Stimulated activated effector memory CD8-positive, alpha-beta T cell treated with anti-CD3 and anti-CD28 coated beads, Interleukin-12 subunit alpha, Interleukin-12 subunit beta, amount 100 ng/mL, for 72 hours (primary cell): ENCODE measurements around the gene ABR.
A peak's percentile ranks its signal among the peaks of the same experiment; 100 is the strongest.

Source experiments
- ATAC-seq: fragments of 150-1000 bp; cut with Tn5 transposase; 2 replicates; pipeline ENCODE4 v1.10.0; 2021
- DNase-seq, 2 donors: peaks; one replicate each; pipeline ENCODE4 v3.0.0; 2021 to 2022; ENCODE audit warnings: low spot score in 2 of 2
- H3K27ac Mint-ChIP-seq: one replicate; pipeline ENCODE4 v1.8.0; 2022; ENCODE audit warnings: mild to moderate bottlenecking, mixed read lengths
- H3K36me3 Mint-ChIP-seq: one replicate; pipeline ENCODE4 v1.8.0; 2022; ENCODE audit warnings: mild to moderate bottlenecking, mixed read lengths
- H3K4me1 Mint-ChIP-seq: one replicate; pipeline ENCODE4 v1.8.0; 2022; ENCODE audit warnings: mixed read lengths
- H3K4me3 Mint-ChIP-seq: one replicate; pipeline ENCODE4 v1.8.0; 2022; ENCODE audit warnings: mild to moderate bottlenecking, mixed read lengths
- H3K9me3 Mint-ChIP-seq: one replicate; pipeline ENCODE4 v1.8.0; 2022; ENCODE audit warnings: mixed read lengths

ABR gene

DNA sequence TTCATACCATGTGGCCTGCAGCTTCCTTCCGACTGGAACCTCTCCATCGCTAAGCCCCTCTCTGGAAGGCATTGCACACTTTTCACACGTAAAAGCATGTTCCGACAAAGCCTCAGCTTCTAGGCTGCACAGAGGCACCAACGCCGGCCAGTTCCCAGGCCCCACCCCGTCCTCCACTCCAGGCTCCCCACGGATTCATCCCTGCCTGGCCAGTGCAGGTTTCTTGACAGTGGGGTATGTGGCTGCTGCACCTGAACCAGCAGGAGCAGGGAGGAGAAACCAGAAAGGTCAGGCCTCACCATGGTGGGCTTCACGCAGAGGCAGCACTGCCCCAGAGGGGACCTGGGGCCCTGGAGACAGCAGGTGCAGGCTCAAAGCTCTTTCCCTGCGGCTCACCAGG lies 168.6 kb downstream of the ABR start:
- DNase-seq (no peak), ATAC-seq (no peak)
- H3K4me3 Mint-ChIP-seq, result no peak overlapping the region
- H3K36me3 Mint-ChIP-seq, result peaks cover 48% of the 10 kb centered on the region
- H3K4me1 Mint-ChIP-seq, result no peaks in the 10 kb centered on the region
- H3K9me3 Mint-ChIP-seq, result no peaks in the 10 kb centered on the region
- H3K27ac Mint-ChIP-seq, result no peak overlapping the region

- H3K4me3 Mint-ChIP-seq, result no peak overlapping the region
- no peak for DNase-seq
Observed at GRCh38 chr17:1010586-1010985, 169.2 kb downstream of the ABR start.

GRCh38 chr17:1010086-1010450 lies 169.7 kb downstream of the ABR start:
- Mint-ChIP-seq H3K36me3 (peaks cover 59% of the 10 kb centered on the region), H3K4me1 (peaks cover 6% of the 10 kb centered on the region), H3K27ac (no peak overlapping the region), H3K9me3 (no peaks in the 10 kb centered on the region), H3K4me3 (no peak overlapping the region)
- no peak for ATAC-seq
- no peak for DNase-seq

More at GRCh38 chr17:1010586-1010985, 169.2 kb downstream of the ABR start:
- no peak overlapping the region for H3K27ac Mint-ChIP-seq
- H3K9me3 Mint-ChIP-seq, result no peaks in the 10 kb centered on the region
- peaks cover under 1% of the 10 kb centered on the region for H3K4me1 Mint-ChIP-seq
- peaks cover 54% of the 10 kb centered on the region for H3K36me3 Mint-ChIP-seq
- no peak for ATAC-seq

- Mint-ChIP-seq H3K4me3 (no peak overlapping the region), H3K36me3 (peaks cover 64% of the 10 kb centered on the region)
Observed at GRCh38 chr17:1009229-1010085, 170.3 kb downstream of the ABR start.

GRCh38 chr17:1008008-1008761 lies 171.6 kb downstream of the ABR start:
- ATAC-seq (no peak), DNase-seq (no peak)
- Mint-ChIP-seq H3K9me3 (no peaks in the 10 kb centered on the region), H3K36me3 (peaks cover 73% of the 10 kb centered on the region), H3K27ac (peak overlapping the region; percentile 29), H3K4me3 (no peak overlapping the region), H3K4me1 (peaks cover 8% of the 10 kb centered on the region)

More at GRCh38 chr17:1009229-1010085, 170.3 kb downstream of the ABR start:
- ATAC-seq (no peak), DNase-seq (no peak)
- peaks cover 8% of the 10 kb centered on the region for H3K4me1 Mint-ChIP-seq
- H3K27ac Mint-ChIP-seq, result no peak overlapping the region
- H3K9me3 Mint-ChIP-seq, result no peaks in the 10 kb centered on the region

GRCh38 chr17:1007310-1008007 lies 172.3 kb downstream of the ABR start:
- H3K4me1 Mint-ChIP-seq, result peaks cover 15% of the 10 kb centered on the region
- peaks cover 81% of the 10 kb centered on the region for H3K36me3 Mint-ChIP-seq
- no peak overlapping the region for H3K4me3 Mint-ChIP-seq
- no peak for DNase-seq
- no peaks in the 10 kb centered on the region for H3K9me3 Mint-ChIP-seq
- H3K27ac Mint-ChIP-seq, result peak overlapping the region; percentile 29
- no peak for ATAC-seq

DNA sequence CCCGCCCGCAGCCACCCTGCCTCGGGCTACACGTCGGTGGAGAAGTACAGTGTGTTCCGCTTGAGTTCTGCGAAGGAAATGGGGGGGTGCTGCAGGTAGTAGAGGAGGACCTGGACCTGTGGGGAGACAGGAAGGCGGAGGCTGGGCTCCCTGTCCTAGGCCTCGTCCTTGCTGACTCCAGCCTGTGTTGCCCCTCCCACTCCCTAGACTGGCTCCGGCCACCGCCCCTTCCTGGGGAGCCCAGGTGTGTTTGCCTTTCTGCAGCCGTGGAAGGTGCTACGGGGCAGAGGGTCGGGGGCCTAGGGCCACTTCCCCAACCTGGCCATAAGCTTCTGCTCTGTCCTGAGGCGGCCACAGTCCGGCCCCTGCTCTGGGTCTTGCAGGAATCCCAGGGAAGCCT lies 173.7 kb downstream of the ABR start:
- Mint-ChIP-seq H3K9me3 (no peaks in the 10 kb centered on the region), H3K4me1 (peaks cover 20% of the 10 kb centered on the region), H3K4me3 (no peak overlapping the region), H3K27ac (no peak overlapping the region), H3K36me3 (peaks cover 81% of the 10 kb centered on the region)
- ATAC-seq (no peak), DNase-seq (no peak)

GRCh38 chr17:1005361-1005946 lies 174.3 kb downstream of the ABR start:
- Mint-ChIP-seq H3K27ac (no peak overlapping the region), H3K4me1 (peaks cover 20% of the 10 kb centered on the region), H3K4me3 (no peak overlapping the region), H3K36me3 (peaks cover 85% of the 10 kb centered on the region), H3K9me3 (no peaks in the 10 kb centered on the region)
- DNase-seq (no peak), ATAC-seq (no peak)

GRCh38 chr17:1004769-1005295 lies 174.9 kb downstream of the ABR start:
- Mint-ChIP-seq H3K4me3 (no peak overlapping the region), H3K36me3 (peaks cover 85% of the 10 kb centered on the region), H3K27ac (no peak overlapping the region), H3K9me3 (no peaks in the 10 kb centered on the region), H3K4me1 (peaks cover 20% of the 10 kb centered on the region)
- no peak for DNase-seq
- no peak for ATAC-seq

GRCh38 chr17:1003972-1004768 lies 175.6 kb downstream of the ABR start:
- peaks cover 87% of the 10 kb centered on the region for H3K36me3 Mint-ChIP-seq
- no peaks in the 10 kb centered on the region for H3K9me3 Mint-ChIP-seq
- peak overlapping the region; percentile 68 for H3K27ac Mint-ChIP-seq
- no peak overlapping the region for H3K4me3 Mint-ChIP-seq
- ATAC-seq (no peak), DNase-seq (no peak)
- peaks cover 25% of the 10 kb centered on the region for H3K4me1 Mint-ChIP-seq

- ATAC-seq, result no peak
- H3K9me3 Mint-ChIP-seq, result no peaks in the 10 kb centered on the region
- DNase-seq, result no peak
- no peak overlapping the region for H3K4me3 Mint-ChIP-seq
- peak overlapping the region; percentile 68 for H3K27ac Mint-ChIP-seq
- H3K36me3 Mint-ChIP-seq, result peaks cover 86% of the 10 kb centered on the region
- peaks cover 30% of the 10 kb centered on the region for H3K4me1 Mint-ChIP-seq
Observed at GRCh38 chr17:1003633-1003971, 176.2 kb downstream of the ABR start.

DNA sequence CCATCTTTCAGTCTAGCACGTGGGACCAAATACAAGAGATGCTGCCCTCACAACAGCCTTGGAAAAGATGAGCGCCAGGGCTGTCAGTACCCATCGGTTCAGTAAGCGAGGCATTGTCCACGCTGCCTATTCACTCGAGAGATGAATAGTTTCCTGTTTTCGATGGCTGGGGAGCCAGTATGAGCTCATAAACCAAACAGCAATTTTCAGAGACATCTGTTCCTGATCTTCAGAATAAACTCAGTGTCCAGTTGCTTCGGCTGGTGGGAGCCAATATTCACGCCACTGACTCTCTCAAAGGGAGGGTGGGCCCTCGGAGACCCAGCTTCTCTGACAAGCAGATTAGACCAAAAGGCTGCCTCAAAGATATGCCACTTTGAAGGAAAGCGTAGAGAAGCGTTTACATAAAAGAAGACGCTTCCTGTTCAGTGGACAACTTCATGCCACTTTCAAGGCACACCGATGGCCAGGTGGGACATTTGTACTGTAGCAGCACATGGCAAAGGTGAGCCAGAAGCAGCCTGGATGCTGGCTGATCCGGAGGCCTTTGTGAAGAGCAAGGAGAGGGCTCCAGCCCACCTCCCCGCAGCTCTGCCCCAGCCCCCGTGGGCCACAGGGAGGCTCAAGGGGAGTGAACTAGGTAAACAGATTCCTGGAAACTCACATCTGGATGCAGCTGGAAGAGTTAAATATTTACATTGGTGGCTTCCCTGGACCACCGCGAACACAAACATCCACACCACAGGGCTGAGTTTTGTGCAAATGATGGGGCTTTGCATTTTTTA lies 176.8 kb downstream of the ABR start:
- Mint-ChIP-seq H3K4me1 (peaks cover 36% of the 10 kb centered on the region), H3K27ac (peak overlapping the region; percentile 68), H3K9me3 (no peaks in the 10 kb centered on the region), H3K4me3 (no peak overlapping the region), H3K36me3 (peaks cover 79% of the 10 kb centered on the region)
- no peak for ATAC-seq
- DNase-seq, result no peak

DNA sequence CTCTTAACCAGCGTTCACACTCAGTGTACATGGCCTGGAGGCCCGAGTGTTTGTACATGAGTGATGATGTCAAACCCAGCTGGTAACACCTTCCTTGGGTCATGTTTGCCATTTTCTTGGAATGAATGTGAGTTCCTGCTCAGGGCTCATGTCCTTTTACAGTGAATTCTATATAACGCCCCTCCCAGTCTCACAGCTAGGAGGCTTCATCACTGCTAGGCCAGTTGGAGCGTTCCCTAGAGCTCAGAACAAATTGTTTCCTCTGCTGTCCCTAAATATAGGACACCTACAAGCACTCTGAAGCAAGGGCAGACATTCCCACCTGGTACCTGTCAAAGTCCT lies 177.4 kb downstream of the ABR start:
- Mint-ChIP-seq H3K9me3 (no peaks in the 10 kb centered on the region), H3K27ac (peak overlapping the region; percentile 68), H3K36me3 (peaks cover 75% of the 10 kb centered on the region), H3K4me1 (peaks cover 40% of the 10 kb centered on the region), H3K4me3 (no peak overlapping the region)
- DNase-seq, result no peak
- peak; percentile 9 for ATAC-seq
